ENCODE data around the gene MOSMO.
A peak's percentile ranks its signal among the peaks of the same experiment; 100 is the strongest.

MOSMO gene

DNA sequence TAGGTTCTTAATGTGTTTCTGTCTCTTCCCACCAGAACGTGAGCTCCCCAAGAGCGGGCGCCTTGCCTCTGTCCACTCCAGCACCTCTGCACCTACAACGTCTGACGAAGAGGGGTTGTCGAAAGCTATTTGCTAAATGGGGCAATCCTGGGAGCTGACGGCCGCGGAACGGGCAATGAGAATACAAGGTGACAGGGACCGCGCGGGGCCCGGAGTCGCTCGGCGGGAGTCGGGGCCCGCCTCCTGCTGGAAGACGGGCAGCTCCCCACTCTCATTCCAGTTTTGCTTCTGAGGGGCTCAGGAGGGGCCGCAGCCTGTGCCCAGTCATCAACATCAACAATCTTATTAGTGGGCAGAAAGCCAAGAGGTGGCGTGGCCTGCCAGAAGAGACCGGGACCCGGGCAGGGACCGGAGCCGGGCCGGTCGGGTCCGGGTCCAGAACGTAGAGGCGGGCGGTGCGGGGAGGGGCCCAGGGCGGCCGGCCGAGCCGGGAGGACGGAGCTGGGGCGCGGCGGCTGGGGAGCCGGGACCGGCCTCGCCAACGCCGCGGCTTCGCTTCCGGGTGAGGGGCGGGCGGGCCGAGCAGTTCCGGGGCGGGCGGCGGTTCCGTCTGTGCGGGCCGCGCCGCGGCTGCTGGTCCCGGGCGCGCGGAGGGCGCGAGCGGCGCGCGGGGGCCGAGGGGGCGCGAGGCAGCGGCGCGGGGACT lies at the start of gene MOSMO:
TSS of gene MOSMO (plus strand) at position 603 of the 706 bp plus-strand sequence. CDS start 191 bp downstream, outside the sequence.
- TF ChIP-seq, protein P1, sequence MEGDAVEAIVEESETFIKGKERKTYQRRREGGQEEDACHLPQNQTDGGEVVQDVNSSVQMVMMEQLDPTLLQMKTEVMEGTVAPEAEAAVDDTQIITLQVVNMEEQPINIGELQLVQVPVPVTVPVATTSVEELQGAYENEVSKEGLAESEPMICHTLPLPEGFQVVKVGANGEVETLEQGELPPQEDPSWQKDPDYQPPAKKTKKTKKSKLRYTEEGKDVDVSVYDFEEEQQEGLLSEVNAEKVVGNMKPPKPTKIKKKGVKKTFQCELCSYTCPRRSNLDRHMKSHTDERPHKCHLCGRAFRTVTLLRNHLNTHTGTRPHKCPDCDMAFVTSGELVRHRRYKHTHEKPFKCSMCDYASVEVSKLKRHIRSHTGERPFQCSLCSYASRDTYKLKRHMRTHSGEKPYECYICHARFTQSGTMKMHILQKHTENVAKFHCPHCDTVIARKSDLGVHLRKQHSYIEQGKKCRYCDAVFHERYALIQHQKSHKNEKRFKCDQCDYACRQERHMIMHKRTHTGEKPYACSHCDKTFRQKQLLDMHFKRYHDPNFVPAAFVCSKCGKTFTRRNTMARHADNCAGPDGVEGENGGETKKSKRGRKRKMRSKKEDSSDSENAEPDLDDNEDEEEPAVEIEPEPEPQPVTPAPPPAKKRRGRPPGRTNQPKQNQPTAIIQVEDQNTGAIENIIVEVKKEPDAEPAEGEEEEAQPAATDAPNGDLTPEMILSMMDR (conservative IDR thresholded peaks at IDR 0.05; ENCODE audit: low read depth, low read length): no peak
- peak within 1 kb of the TSS; percentile 86 for H3K4me3 ChIP-seq (ENCODE audit: low read depth, low read length)
- peak; percentile 74 for DNase-seq (ENCODE audit: low read depth)

DNA sequence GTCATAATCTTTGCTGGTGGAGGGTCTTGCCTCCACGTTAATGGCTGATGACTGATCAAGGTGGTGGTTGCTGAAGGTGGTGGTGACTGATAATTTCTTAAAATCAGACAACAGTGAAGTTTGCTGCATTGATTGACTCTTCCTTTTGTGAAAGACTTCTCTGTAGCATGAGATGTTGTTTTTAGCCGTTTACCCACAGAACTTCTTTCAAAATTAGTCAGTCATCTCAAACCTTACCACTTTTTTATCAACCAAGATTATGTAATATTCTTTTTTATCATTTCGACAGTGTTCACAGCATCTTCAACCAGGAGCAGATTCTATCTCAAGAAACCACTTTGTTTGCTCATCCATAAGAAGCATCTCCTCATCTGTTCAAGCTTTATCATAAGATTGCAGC lies 48.9 kb upstream of the MOSMO start:
- H3K4me3 ChIP-seq (ENCODE audit: low read depth, low read length): no peak overlapping the region
- DNase-seq (ENCODE audit: low read depth): no peak
- TF ChIP-seq, protein P1 (conservative IDR thresholded peaks at IDR 0.05; ENCODE audit: low read depth, low read length): no peak

DNA sequence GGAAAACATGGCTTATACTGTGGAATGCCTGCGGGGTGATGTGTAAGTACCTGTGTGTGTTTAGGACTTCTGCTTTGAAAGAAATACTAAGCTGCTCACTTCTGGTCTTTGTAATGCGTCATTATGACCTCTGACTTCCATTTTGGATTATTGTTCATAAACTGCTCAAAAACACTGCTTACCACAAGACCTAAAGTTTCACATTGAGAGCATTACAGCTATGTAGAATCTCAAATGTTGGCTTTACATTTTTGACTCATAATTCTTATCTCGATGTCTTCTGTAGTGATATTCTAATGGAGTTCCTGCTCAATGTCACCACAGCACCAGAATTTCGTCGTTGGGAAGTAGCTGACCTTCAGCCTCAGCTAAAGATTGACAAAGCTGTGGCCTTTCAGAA lies 45.4 kb upstream of the MOSMO start:
- TF ChIP-seq, protein P1 (conservative IDR thresholded peaks at IDR 0.05; ENCODE audit: low read depth, low read length): no peak
- DNase-seq (ENCODE audit: low read depth): no peak
- H3K4me3 ChIP-seq (ENCODE audit: low read depth, low read length): no peak overlapping the region

DNA sequence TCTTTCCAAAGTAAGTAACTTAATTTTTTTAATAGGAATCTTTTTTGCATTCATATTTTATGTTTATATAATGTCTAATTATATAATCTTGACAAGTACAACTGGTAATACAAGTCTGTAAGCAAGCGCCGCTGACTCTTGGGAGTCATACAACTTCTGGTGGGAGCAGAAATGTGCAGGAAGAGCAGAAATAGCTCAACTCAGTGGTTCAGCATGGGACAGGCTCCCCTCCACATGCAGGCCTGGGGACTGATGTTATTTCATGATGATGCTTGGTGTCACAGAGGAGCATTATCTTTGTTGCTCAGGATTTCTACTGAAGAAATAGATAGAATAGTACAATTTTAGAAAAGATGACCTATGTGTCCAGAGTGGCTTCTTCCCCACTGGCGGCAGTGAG lies 44.0 kb upstream of the MOSMO start:
- TF ChIP-seq, protein P1 (conservative IDR thresholded peaks at IDR 0.05; ENCODE audit: low read depth, low read length): no peak
- no peak for DNase-seq (ENCODE audit: low read depth)
- no peak overlapping the region for H3K4me3 ChIP-seq (ENCODE audit: low read depth, low read length)

DNA sequence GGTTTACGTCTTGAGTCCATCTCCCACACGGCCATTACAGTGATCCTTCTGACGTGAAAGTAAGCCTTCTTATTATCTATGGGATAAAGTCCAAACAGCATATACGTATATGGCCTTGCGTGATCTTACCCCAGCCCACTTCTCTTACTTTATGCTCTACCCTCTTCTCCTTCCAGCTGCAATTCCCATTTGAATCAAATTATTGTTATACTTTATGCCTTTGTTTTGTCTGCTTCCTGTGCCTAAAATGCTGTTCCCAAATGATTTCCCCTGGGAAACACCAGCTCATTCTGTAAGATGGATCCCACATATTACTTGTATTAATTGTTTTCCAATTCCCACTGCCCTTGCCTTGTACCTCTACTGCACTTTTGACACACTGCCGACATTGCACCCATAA lies 43.6 kb upstream of the MOSMO start:
- no peak overlapping the region for H3K4me3 ChIP-seq (ENCODE audit: low read depth, low read length)
- TF ChIP-seq, protein P1 (conservative IDR thresholded peaks at IDR 0.05; ENCODE audit: low read depth, low read length): no peak
- no peak for DNase-seq (ENCODE audit: low read depth)

DNA sequence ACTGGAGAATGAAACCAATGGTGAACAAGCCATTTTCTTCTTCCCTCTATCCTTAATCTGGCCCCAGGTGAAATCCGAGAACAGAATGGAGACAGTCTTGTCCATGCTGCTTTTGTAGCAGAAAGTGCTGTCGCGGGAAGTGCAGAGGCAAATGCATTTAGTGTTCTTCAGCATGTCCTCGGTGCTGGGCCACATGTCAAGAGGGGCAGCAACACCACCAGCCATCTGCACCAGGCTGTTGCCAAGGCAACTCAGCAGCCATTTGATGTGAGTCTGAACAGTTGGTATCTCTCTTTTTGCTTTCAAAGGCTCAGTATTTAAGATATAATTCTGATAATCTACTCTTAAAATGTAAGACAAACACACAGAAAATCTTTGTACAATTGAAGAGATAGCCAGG lies 36.1 kb upstream of the MOSMO start:
- H3K4me3 ChIP-seq (ENCODE audit: low read depth, low read length): no peak overlapping the region
- no peak for DNase-seq (ENCODE audit: low read depth)
- TF ChIP-seq, protein P1 (conservative IDR thresholded peaks at IDR 0.05; ENCODE audit: low read depth, low read length): no peak

DNA sequence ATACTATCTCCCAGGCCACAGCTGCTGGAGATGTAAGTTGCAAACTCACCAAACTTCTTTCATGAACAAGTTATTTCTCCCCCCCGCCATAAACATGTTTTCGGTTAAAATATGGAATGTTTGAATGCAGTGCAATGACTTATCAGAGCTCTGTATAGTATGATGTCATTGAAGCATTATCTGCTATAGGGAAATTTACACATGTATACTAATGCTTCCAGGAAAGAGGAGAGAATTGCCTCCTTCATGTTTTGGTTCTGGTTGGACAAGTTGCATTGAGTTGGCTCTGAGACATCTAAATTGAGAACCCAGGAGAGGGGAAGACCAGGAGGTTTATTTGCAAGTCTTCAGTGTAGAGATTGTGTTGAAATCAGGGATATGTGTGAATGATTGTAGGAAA lies 34.0 kb upstream of the MOSMO start:
- no peak overlapping the region for H3K4me3 ChIP-seq (ENCODE audit: low read depth, low read length)
- TF ChIP-seq, protein P1 (conservative IDR thresholded peaks at IDR 0.05; ENCODE audit: low read depth, low read length): no peak
- DNase-seq (ENCODE audit: low read depth): no peak
